ENCODE measurements around the gene KLF16. TPM values are rescaled to one million over a fixed set of nuclear protein-coding genes. Genes with fewer than 3 reads are reported as not detected.

Gene KLF16
- total RNA-seq, 1 donor from 2014 or later, result 15.3 TPM

DNA sequence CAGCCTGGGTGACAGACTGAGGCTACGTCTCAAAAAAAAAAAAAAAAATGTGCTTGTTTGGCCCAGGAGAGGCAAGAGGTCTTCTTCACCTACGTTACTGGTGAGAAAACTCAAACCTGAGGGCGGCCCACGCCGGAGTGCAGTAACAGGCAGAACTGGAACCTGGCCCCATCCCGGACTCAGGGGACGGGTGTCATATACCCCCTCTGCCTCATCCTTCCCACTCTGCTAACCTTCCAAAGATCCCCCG lies 41.4 kb upstream of the KLF16 start:
- DNase-seq (ENCODE audit: low read depth), result no peak
- TF ChIP-seq, protein P1, sequence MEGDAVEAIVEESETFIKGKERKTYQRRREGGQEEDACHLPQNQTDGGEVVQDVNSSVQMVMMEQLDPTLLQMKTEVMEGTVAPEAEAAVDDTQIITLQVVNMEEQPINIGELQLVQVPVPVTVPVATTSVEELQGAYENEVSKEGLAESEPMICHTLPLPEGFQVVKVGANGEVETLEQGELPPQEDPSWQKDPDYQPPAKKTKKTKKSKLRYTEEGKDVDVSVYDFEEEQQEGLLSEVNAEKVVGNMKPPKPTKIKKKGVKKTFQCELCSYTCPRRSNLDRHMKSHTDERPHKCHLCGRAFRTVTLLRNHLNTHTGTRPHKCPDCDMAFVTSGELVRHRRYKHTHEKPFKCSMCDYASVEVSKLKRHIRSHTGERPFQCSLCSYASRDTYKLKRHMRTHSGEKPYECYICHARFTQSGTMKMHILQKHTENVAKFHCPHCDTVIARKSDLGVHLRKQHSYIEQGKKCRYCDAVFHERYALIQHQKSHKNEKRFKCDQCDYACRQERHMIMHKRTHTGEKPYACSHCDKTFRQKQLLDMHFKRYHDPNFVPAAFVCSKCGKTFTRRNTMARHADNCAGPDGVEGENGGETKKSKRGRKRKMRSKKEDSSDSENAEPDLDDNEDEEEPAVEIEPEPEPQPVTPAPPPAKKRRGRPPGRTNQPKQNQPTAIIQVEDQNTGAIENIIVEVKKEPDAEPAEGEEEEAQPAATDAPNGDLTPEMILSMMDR (IDR thresholded peaks at IDR 0.05; ENCODE audit: insufficient read depth, low read length, poor library complexity, severe bottlenecking), result no peak
- Histone ChIP-seq H3K4me3 (ENCODE audit: low read depth, low read length) (no peak overlapping the region), H3K27me3 (ENCODE audit: control insufficient read depth, insufficient read depth, low read length) (no peaks in the 10 kb centered on the region), H3K36me3 (ENCODE audit: control insufficient read depth, insufficient read depth, low read length) (no peaks in the 10 kb centered on the region)

DNA sequence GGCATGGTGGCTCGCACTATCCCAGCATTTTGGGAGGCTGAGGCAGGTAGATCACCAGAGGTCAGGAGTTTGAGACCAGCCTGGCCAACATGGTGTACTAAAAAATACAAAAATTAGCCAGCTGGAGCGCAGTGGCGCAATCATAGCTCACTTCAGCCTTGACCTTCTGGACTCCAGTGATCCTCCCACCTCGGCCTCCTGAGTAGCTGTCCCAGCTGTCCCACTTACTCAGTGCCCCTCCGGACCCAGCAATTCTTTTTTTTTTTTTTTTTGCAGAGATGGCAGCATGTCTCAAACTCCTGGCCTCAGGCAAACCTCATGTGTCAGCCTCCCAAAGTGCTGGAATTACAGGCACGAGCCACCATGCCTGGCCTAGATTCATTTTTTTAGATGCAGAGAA lies 39.5 kb upstream of the KLF16 start:
- Histone ChIP-seq H3K36me3 (ENCODE audit: control insufficient read depth, insufficient read depth, low read length) (no peaks in the 10 kb centered on the region), H3K27me3 (ENCODE audit: control insufficient read depth, insufficient read depth, low read length) (no peaks in the 10 kb centered on the region), H3K4me3 (ENCODE audit: low read depth, low read length) (no peak overlapping the region)
- TF ChIP-seq, protein P1 (IDR thresholded peaks at IDR 0.05; ENCODE audit: insufficient read depth, low read length, poor library complexity, severe bottlenecking), result no peak
- DNase-seq (ENCODE audit: low read depth), result no peak

DNA sequence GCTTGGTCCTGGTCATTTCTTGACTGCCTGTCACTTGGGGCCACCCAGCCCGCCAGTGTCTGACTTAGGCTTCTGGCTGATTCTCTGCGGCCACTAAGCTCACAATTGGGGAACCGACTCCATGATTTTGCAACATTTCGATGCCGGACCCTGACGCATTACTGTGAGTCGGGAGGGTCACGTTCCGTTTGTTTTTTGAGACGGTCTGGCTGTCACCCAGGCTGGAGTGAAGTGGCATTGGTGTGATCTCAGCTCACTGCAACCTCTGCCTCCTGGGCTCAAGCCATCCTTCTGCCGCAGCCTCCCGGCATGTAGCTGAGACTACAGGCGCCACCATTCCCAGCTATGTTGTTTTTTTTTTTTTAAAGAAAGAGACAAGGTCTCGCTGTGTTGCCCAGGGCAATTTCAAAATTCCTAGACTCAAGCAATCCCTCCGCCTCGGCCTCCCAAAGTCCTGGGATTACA lies 38.6 kb upstream of the KLF16 start:
- H3K4me3 ChIP-seq (ENCODE audit: low read depth, low read length), result no peak overlapping the region
- TF ChIP-seq, protein P1 (IDR thresholded peaks at IDR 0.05; ENCODE audit: insufficient read depth, low read length, poor library complexity, severe bottlenecking), result no peak
- DNase-seq (ENCODE audit: low read depth), result no peak
- no peaks in the 10 kb centered on the region for H3K36me3 ChIP-seq (ENCODE audit: control insufficient read depth, insufficient read depth, low read length)
- H3K27me3 ChIP-seq (ENCODE audit: control insufficient read depth, insufficient read depth, low read length), result no peaks in the 10 kb centered on the region

DNA sequence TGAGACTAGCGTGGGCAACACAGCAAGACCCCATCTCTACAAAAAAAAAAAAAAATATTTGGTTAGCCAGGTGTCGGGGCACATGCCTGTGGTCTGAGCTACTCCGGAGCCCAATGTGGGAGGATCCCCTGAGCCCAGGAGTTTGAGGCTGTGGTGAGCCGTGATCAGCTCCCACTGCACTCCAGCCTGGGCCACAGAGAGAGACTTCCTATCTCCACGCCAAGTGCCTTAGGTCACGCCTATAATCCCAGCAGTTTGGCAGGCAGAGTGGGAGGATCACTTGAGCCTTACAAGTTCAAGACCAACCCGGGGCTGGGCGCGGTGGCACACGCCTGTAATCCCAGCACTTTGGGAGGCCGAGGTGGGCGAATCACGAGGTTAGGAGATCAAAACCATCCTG lies 33.1 kb upstream of the KLF16 start:
- TF ChIP-seq, protein P1 (IDR thresholded peaks at IDR 0.05; ENCODE audit: insufficient read depth, low read length, poor library complexity, severe bottlenecking), result no peak
- Histone ChIP-seq H3K27me3 (ENCODE audit: control insufficient read depth, insufficient read depth, low read length) (no peaks in the 10 kb centered on the region), H3K4me3 (ENCODE audit: low read depth, low read length) (no peak overlapping the region), H3K36me3 (ENCODE audit: control insufficient read depth, insufficient read depth, low read length) (no peaks in the 10 kb centered on the region)
- DNase-seq (ENCODE audit: low read depth), result no peak

DNA sequence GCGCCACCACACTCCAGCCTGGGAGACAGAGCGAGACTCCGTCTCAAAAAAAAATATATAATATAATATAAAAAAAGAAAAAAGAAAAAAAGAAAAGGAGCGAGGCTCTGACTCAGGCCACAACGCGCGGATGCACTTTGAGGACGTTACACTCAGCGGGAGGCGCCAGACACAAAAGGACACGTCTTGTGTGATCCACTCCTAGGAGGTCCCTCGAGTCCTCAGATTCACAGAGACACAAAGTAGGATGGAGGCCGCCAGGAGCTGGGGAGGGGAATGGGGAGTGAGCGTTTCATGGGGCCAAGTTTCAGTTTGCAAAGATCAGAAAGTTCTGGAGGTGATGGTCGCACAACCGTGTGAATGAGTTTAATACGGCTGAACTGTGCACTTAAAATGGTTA lies 30.4 kb upstream of the KLF16 start:
- DNase-seq (ENCODE audit: low read depth), result no peak
- TF ChIP-seq, protein P1 (IDR thresholded peaks at IDR 0.05; ENCODE audit: insufficient read depth, low read length, poor library complexity, severe bottlenecking), result no peak
- no peaks in the 10 kb centered on the region for H3K27me3 ChIP-seq (ENCODE audit: control insufficient read depth, insufficient read depth, low read length)
- H3K36me3 ChIP-seq (ENCODE audit: control insufficient read depth, insufficient read depth, low read length), result no peaks in the 10 kb centered on the region
- no peak overlapping the region for H3K4me3 ChIP-seq (ENCODE audit: low read depth, low read length)

DNA sequence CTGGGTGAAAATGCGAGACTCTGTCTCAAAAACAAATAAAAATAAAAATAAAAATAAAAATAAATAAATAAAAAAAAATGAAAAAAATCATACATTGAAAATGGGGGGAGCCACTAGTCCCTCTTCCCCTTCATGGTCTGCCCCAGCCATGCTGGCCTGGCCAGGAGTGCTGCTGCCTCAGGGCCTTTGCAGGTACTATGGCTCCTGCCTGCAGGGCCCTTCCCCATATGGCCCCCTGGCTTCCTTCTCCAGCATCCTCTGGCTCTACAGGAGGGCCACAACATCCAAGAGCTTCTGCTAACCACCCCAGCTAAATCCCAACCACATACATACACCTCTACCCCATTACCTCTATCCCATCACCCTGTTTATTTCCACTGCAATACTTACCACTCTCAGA lies 26.5 kb upstream of the KLF16 start:
- Histone ChIP-seq H3K27me3 (ENCODE audit: control insufficient read depth, insufficient read depth, low read length) (no peaks in the 10 kb centered on the region), H3K4me3 (ENCODE audit: low read depth, low read length) (no peak overlapping the region), H3K36me3 (ENCODE audit: control insufficient read depth, insufficient read depth, low read length) (no peaks in the 10 kb centered on the region)
- TF ChIP-seq, protein P1 (IDR thresholded peaks at IDR 0.05; ENCODE audit: insufficient read depth, low read length, poor library complexity, severe bottlenecking), result no peak
- no peak for DNase-seq (ENCODE audit: low read depth)

All from kidney epithelial cell (primary cell).